ENCODE data around the gene CRIM1.

- no peak for TF ChIP-seq POLR2AphosphoS5 (IDR thresholded peaks at IDR 0.05; ENCODE audit: low read depth, low read length)
- TF ChIP-seq SIN3A (IDR thresholded peaks at IDR 0.05; ENCODE audit: borderline replicate concordance, insufficient read depth, low read length), result no peak
- no peak for TF ChIP-seq REST (IDR thresholded peaks at IDR 0.05; ENCODE audit: insufficient read depth in 1 of 2, low read depth in 2 of 2, low read length in 2 of 2)
- TF ChIP-seq TAF1 (IDR thresholded peaks at IDR 0.05; ENCODE audit: borderline replicate concordance, insufficient read depth, low read length), result no peak
- no peak for TF ChIP-seq FOXP2 (optimal IDR thresholded peaks at IDR 0.05; ENCODE audit: borderline replicate concordance, extremely low read depth, extremely low read length, insufficient read depth)
Measured at GRCh38 chr2:36512705-36513104, 157.1 kb downstream of the CRIM1 start.
